Measurements from ENCODE around the gene NEK5.

The NEK5 gene

DNA sequence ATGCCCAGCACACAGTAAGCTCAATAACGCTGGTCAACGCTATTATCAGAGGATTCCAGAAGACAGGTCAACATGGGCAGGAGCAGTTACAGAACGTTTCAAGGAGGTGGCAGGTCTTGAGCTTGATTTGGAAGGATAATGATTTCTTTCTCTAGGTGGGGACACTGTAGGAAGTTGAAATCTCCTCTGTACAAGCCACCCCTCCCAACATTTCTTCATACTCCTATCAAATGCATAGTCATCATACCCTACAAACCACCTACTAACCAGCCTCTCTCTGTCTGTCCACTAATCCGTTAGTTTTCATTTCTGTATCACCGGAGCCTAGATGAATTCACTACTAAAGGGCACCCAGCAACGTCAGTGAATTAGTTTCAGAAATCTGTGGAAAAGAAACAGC, 118.9 kb downstream of the NEK5 start:
- DNase-seq = no peak

DNA sequence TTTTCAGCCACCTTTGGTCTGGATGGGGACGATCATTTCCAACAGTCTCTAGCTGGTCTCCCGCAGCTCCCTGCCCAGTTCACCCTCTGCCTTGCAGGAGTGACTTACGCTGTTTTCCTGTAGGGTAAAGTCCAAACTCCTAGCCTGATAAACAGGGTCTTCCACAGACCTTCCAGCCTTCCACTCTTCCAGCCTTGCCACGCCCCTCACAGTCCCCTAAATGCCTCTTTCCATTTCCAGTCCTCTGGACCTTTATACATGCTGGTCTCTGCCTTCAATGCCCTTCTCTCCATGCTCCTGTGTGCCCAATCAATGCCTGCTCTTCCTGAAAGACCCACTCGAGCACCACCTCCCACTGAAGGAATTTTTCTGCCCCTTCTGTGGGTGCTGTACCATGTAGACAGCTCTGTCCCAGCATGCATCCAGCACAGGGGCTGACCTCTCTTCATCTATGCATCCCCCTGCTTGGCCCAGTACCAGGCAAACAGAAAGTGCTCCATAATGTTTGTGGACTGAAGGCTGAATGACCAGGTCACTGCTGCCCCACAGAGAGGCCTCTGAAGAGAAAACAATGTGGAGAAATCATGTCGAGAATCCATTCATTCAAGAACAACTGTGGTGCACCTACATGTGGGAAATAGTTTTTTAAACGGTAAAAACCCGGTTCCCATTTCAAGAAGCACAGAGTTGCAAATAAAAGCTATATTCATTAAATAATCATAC, 122.2 kb downstream of the NEK5 start:
- no peak for DNase-seq

DNA sequence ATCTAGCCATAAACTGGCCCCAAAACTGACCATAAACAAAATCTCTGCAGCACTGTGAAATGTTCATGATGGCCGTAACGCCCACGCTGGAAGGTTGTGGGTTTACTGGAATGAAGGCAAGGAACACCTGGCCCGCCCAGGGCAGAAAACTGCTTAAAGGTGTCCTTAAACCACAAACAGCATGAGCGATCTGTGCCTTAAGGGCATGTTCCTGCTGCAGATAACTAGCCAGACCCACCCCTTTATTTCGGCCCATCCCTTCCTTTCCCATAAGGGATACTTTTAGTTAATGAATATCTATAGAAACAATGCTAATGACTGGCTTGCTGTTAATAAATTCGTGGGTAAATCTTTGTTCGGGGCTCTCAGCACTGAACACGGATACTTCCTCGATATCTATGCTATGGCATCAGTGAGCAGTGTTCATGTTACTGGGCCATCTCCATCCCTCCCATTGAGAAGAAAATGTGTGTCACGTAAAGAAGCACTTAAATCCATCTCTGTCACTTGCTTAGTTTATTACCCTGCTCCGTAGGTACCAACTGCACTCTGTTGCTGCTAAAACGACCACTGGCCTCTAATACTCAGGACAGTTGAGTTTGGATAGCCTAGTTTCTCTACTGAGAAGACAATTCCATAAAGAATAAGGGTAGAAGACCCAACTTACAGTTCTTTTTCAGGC, 122.9 kb downstream of the NEK5 start:
- DNase-seq = no peak

DNA sequence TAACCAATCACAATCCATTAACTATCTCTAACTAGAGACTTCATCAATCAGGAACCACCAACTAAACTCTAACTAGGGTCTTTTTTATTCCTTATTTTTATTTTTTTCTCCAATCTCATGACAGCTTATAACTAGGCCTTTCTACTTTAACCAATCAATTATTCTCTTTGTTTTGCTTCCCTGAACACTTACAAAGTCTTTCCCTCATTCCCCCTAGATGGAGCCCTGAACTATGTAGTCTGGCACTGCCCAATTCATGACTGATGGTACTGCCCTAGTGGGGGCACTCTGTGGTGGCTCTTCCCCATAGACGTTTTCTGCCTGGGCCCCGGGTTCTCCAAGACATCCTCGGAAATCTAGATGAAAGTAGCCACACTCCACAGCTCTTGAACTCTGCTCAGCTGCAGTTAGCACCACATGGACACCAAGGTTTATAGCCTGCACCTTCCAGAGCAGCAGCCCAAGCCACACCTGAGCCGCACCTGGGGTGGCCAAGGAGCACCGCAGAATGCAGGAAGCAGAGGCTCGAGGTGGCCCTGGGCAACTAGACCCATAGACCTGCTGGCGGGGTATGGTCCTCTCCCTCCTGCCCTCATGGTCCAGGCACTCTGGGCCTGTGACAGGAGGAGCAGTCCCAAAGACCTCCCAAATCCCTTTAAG, 124.2 kb downstream of the NEK5 start:
- DNase-seq = no peak

DNA sequence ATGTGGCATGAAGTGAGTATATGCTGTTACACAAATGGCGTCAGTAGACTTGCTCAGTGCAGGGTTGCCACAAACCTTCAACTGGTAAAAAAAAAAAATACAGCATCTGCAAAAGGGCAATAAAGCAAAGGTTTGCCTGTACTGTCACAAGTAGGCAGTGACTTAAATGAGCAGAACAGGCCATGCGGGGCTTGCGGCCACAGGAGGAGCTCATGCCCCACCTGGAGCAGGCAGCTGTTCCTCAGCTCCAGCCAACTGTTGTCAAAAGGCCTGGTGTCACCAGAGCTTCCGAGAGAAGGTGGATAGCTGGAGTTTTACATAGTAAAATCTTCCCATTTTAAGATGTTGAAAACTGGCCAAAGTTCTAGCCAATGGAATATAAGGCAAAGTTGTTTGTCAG, 125.3 kb downstream of the NEK5 start:
- DNase-seq = no peak

DNA sequence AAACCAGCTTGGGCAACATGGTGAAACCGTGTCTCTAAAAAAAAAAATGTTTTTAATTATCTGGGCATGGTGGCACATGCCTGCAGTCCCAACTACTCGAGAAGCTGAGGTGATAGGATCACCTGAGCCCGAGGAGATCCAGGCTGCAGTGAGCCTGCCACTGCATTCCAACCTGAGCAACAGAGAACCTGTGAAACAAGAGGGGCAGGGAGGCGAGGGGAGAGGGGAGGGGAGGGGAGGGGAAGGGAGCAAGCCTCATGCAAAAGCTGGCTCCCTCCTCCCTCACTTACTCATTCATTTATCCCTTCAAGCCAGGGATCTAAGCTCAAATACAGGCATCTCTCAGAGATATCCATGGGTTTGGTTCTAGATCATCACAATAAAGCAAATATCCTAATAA, 126.5 kb downstream of the NEK5 start:
- no peak for DNase-seq

DNA sequence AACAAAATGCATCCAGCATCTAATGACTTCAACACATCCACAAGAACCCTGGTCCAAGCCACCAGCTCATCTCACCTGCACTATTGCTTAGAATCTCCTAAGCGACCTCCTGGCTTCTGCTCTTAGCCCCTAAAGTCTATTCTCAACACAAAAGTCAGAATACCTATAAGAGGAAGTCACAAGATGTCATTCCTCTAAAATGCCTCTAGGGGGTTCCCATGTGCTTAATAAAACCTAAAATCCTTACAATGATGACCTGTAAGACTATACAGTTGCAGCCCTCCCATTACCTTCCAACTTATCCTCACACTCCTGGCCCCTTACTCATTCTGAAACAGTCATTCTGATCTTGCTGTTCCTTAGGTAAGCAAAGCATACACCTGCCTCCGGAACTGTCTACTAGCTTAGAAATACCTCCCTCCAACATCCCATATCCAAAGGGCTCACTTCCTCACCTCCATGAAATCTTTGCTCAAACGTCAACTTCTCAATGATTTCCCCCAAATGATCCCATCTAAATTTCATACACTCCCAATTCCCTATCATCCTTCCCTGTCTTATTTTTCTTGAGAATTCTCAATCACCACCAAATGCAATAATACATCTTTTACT, 127.6 kb downstream of the NEK5 start:
- DNase-seq = no peak

DNA sequence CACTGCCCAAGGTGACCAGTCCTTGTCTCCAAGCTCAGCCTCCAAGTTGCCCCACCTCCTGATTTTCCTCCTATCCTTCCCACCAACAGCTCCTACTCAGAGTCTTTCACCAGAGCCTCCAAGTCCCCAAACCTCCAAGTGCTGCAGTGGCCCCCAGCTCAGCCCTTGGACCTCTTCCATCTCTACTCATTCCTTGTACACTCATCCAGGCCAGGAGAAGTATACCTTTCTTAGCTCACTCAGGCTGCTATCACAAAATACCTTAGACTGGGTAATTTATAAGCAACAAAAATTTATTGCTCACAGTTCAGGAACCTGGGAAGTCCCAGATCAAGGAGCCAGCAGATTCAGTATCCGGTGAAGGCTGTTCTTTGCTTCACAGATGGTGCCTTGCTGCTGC, 129.0 kb downstream of the NEK5 start:
- no peak for DNase-seq

DNA sequence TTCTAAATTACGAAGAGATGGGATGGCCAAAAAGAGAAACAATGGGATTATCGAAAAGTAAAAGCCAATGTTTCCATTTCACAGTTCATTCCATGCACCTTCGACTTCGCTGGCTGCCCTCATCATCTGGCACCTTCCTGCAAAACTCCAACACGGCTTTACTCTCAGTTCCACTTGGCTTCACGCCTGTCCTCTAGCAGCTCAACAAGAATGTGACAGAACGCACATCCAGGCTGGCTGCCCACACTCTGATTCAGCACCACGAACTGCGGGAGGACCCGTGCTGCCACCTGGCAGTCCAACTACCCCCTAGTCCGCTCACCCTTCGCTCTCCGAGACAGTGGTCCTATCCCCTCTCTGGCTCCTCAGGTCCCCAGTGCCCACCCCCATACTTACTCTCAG, 129.4 kb downstream of the NEK5 start:
- DNase-seq = no peak

DNA sequence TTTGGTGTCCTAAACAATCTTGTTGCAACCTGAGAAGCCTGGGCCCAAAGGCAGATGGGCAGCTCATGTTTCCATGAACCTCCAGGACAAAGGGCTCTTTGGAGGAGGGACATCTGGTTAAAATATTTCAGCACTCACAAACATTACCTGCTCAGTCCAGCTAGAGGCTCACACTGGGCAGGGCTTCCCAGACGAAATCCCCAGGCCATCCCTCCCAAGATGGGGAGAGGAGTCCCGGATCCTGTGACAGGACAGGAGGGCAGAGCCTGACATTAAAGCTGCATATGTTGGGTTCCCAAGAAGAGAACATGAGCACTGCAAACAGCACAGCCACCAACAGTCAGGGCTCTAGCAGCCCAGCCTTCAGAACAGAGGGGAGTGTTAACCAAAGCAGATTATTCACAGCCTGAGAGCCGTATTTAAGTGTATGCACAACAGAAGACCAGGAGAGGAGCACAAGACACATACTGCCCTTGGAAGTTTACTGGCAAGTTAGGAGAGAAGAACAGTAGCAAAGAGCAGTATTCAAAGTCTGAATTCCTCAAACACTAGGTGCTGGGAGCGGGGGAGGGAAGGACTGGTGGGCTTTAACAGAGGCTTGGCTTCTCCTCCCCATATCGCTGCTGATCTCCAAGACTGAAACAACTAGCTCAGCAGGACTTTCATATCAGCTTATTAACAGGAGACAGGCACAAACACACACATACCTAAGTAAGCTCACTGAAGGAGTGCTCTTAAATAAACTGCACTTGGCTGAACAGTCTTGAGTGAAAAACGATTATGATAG, 130.0 kb downstream of the NEK5 start:
- DNase-seq = no peak

DNA sequence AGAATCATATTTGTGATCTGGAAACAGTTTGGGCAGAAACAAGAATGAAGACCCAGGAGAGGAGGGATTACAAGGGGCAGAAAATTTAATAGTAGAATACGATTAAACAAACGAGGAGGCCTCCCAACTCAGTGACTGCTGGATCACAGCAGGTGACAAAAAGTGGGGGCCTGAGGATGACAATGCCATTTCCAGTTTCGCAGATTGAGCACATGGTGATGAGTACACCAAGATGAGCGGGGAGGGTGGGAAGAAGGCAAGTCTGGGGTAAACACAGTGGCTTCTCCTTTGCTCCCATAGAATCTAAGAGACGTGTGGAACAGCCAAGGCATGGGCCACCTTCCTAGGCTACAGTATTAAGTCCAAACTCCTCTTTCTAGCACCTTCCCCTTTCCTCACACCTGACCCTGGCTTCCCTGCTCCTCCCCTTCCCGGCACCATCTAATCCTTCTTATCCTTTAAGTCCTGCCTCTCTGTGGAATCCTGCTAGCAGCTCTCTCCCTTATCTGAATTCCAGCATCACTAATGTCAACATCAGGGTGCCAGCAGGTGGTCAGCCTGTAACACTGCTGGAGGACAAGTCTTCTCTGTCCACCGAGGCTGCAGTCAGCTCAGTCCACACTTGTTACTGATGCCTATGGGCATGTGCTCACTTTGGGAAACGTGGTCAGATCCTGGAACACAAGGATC, 131.1 kb downstream of the NEK5 start:
- no peak for DNase-seq

DNA sequence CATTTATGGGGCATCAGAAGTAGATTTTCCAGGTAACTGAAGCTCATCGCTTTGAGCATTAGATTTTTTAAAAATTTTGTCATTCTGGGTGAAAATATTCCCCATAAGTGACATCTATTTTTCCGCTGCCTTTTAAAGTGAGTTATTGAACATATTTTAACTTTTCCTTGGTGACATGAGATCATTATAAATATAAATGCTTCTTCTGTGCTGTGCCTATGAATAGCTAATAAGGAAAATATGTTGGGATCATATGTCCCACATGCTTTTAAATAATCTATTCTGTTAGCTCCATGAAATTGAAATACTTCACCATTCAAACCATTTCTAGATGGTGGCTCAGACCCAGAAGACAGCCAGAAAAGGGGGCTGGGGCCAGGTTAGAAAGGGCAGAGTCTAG, 131.7 kb downstream of the NEK5 start:
- DNase-seq = no peak

DNA sequence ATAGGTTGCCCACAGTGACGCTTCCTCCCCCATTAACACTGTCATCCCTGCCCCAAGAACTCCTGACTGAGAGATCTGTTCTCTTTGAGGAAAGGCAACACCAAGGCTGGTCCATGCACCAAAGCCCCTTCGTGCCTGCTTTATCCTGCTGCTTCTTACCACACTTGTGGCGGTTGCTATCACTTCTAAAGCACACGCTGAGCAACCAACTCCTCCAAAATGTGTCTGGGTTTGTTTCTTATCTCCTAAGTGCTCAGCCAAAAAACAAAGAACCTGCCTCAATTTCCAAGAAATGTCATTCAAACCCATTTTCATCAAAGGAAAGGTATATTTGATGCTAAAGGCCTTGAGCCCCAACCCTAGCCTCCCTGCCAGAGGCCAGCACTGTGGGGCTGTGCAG, 132.2 kb downstream of the NEK5 start:
- no peak for DNase-seq

DNA sequence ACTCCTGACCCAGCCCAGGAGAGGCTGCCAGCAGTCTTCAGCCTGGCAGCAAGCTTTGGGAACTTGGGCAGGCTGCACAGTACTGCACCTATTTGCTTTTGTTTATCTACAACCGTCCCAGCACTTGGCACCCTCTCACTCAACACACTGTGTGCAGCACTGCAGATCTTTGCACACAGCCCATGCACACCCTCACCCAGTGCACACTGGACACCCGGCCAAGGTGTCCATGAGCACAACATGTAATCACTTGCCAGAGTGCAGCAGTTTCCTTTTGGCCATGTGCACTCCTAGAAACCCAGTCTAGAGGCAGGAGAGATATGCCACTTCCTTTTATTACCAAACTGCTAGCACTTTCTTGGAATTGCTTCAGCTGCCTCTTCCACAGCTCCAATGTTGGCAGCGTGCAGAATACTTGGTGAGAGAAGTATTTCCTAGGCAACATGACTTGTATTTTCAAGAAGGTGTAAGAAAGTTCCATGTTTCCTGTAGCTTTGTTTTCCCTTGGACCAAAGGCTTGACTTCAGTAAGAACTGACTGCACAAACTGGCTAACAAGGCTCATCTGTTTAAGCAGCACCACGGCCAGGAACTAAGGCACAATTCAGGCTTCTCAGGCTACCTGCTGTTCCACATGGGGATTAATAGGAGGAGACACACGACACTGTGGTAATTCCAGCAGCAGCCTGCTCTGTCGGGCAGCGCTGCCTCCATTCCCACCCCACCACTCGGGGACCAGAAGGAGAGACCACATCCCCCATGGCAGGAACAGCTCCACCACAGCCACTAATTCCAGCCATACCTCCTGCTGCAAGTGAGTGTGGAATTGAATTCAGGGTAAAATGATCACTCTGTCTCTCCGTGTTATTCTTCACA, 133.0 kb downstream of the NEK5 start:
- DNase-seq = no peak

DNA sequence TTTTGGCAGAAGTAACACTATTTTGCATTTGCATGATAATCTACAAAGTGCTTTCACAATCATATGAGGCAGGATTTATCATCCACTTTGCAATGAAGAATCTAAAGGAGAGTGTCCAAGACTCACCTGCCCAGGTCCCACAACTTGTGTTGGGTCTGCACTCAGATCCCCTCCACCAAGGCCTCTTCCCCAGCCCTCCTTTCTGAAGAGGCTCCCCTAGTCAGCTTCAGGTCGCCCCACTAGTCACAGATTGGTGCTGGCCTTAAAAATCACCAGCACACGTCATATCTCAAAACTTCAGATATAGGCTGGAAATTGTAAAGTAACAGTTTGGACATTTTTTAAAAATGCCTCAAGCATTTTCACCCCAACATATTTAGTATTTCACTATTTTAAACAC, 135.2 kb downstream of the NEK5 start:
- DNase-seq = no peak

DNA sequence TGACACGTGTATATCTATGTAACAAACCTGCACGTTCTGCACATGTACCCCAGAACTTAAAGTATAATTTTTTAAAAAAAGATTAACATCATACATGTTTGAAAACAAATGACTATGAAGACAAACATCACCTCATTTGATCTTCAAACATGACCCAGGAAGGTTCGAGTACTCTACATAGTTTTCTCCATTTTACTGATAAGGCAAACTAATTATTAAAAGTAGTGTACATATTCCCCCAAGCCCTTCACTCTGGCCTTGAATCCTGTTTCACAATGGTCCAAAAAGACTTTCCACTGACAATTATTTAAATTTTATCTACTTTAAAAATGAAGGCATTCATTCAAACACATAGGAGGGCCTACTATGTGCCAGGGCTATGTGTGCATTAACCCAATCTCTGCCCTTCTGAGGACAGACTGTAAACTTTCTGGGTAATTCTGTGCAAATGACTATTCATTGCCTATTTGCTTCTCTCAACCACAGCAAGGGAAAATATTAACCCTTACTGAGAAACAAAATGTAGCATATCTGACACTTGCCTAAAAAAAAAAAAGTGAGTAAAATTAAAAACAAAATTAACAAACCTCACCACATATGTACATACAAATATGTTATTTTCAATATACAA, 139.8 kb downstream of the NEK5 start:
- DNase-seq = no peak
